WERI-Rb-1 (cell line): Measurements from ENCODE around the gene CCDC175.

Experiments used
- DNase-seq: peaks from one replicate; pipeline ENCODE4 v3.0.0-alpha.2; 2020
- H3K27ac ChIP-seq: fragments of 250-450 bp; sonication (Bioruptor Pico); 2 replicates; pipeline ENCODE4 v1.5.1; 2020; ENCODE audit warnings: mild to moderate bottlenecking, moderate library complexity
- H3K27me3 ChIP-seq: fragments of 250-450 bp; sonication (Bioruptor Pico); 2 replicates; pipeline ENCODE4 v1.5.1; 2021; ENCODE audit warnings: mild to moderate bottlenecking, low read depth, moderate library complexity; ENCODE audit not compliant: insufficient read depth, severe bottlenecking
- H3K36me3 ChIP-seq: fragments of 250-450 bp; sonication (Bioruptor Pico); 2 replicates; pipeline ENCODE4 v1.5.1; 2020; ENCODE audit warnings: mild to moderate bottlenecking, moderate library complexity
- H3K4me3 ChIP-seq: 2 replicates; pipeline ENCODE4 v1.5.1; 2011; ENCODE audit warnings: low read depth, mild to moderate bottlenecking, control low read depth, low read length
- H3K9me3 ChIP-seq: fragments of 250-450 bp; sonication (Bioruptor Pico); 2 replicates; pipeline ENCODE4 v1.5.1; 2021; ENCODE audit warnings: mild to moderate bottlenecking, moderate library complexity; ENCODE audit not compliant: severe bottlenecking
- CTCF ChIP-seq: IDR thresholded peaks from 2 replicates; pipeline ENCODE4 v1.5.1; 2011; ENCODE audit warnings: low read depth, mild to moderate bottlenecking, control low read depth, inconsistent platforms, low read length

CCDC175 gene

GRCh38 chr14:59538936-59539335 is 37.7 kb downstream of the CCDC175 start:
- Histone ChIP-seq H3K36me3 (no peaks in the 10 kb centered on the region), H3K9me3 (no peaks in the 10 kb centered on the region), H3K27ac (no peak overlapping the region), H3K4me3 (no peak overlapping the region), H3K27me3 (no peaks in the 10 kb centered on the region)
- no peak for TF ChIP-seq CTCF
- no peak for DNase-seq

GRCh38 chr14:59537476-59537875 is 39.1 kb downstream of the CCDC175 start:
- Histone ChIP-seq H3K9me3 (no peaks in the 10 kb centered on the region), H3K27me3 (no peaks in the 10 kb centered on the region), H3K36me3 (no peaks in the 10 kb centered on the region), H3K4me3 (no peak overlapping the region), H3K27ac (no peak overlapping the region)
- no peak for TF ChIP-seq CTCF
- DNase-seq = no peak

- no peak for DNase-seq
- H3K27me3 ChIP-seq = no peaks in the 10 kb centered on the region
- no peak for TF ChIP-seq CTCF
- H3K9me3 ChIP-seq = no peaks in the 10 kb centered on the region
- H3K4me3 ChIP-seq = no peak overlapping the region
- H3K36me3 ChIP-seq = no peaks in the 10 kb centered on the region
- 0 out of 2 replicates have a peak overlapping the region, but pooled peaks have one; percentile 6 for H3K27ac ChIP-seq
Measured at GRCh38 chr14:59534361-59534987, 42.1 kb downstream of the CCDC175 start.

- no peak for TF ChIP-seq CTCF
- no peak for DNase-seq
Measured at GRCh38 chr14:59532419-59532818, 44.2 kb downstream of the CCDC175 start.

GRCh38 chr14:59530349-59530748 is 46.3 kb downstream of the CCDC175 start:
- peaks cover 2% of the 10 kb centered on the region for H3K9me3 ChIP-seq
- TF ChIP-seq CTCF = no peak
- DNase-seq = no peak
- H3K4me3 ChIP-seq = no peak overlapping the region
- no peak overlapping the region for H3K27ac ChIP-seq
- H3K27me3 ChIP-seq = no peaks in the 10 kb centered on the region
- no peaks in the 10 kb centered on the region for H3K36me3 ChIP-seq

More at GRCh38 chr14:59532419-59532818, 44.2 kb downstream of the CCDC175 start:
- Histone ChIP-seq H3K27ac (no peak overlapping the region), H3K9me3 (peaks cover 2% of the 10 kb centered on the region), H3K27me3 (no peaks in the 10 kb centered on the region), H3K4me3 (no peak overlapping the region), H3K36me3 (no peaks in the 10 kb centered on the region)

GRCh38 chr14:59529189-59529588 is 47.4 kb downstream of the CCDC175 start:
- no peaks in the 10 kb centered on the region for H3K27me3 ChIP-seq
- H3K36me3 ChIP-seq = no peaks in the 10 kb centered on the region
- peak; percentile 61 for DNase-seq
- H3K27ac ChIP-seq = peak overlapping the region; percentile 30; the same call in 1 of the 2 replicates
- H3K9me3 ChIP-seq = peaks cover 2% of the 10 kb centered on the region
- no peak for TF ChIP-seq CTCF
- H3K4me3 ChIP-seq = no peak overlapping the region
